ENCODE results near the gene NEU4.
"Not testable (repeated sequence)": the region's sequence is repeated elsewhere in the genome, so short reads cannot be mapped to it uniquely, and the experiment has no call there.

The NEU4 gene

DNA sequence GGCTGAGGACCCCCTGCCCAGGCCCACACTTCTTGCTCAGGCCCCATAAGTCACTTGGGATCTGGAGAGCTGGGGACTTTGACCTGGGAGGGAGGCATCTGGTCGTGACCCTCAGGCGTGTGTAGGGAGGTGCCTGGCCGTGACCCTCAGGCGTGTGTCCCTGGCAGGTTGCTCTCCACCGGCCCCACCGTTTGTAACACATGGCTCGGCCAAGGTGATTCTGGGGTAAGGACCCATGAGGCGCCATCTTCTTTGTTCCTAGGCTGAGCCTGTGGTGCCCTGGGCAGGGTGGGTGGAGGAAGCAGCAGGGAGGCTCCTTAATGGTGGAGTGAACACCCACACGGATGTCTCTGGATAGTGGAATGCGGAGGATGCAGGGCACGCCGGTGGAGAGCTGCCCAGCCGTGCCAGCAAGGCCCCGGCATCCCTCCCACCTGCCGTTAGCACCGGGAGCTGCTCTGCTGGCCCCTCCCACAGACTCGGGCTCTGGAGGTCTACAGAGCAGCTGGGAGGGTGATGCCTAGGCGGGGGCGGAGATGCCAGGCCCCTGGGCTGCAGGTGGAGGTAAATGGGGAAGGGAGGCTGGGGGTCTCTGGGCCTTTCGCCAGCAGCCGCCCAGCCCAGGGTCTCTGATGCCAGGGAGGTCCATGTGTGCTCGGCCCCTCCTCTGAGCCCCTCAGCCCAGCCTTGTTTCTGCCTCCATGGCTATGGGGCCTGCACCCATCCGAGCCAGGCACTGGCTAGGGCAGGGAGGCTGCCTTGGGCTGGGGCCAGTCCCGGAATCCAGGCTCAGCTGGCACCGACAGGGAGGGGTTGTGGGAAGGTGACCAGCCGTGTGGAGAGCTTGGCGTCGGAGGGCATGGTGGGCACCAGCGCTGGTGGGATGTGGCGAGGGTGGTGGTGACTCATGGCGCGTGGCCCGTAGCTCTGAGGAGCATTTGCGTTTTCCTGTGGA lies 33.5 kb upstream of the NEU4 start:
- DNase-seq = no peak

DNA sequence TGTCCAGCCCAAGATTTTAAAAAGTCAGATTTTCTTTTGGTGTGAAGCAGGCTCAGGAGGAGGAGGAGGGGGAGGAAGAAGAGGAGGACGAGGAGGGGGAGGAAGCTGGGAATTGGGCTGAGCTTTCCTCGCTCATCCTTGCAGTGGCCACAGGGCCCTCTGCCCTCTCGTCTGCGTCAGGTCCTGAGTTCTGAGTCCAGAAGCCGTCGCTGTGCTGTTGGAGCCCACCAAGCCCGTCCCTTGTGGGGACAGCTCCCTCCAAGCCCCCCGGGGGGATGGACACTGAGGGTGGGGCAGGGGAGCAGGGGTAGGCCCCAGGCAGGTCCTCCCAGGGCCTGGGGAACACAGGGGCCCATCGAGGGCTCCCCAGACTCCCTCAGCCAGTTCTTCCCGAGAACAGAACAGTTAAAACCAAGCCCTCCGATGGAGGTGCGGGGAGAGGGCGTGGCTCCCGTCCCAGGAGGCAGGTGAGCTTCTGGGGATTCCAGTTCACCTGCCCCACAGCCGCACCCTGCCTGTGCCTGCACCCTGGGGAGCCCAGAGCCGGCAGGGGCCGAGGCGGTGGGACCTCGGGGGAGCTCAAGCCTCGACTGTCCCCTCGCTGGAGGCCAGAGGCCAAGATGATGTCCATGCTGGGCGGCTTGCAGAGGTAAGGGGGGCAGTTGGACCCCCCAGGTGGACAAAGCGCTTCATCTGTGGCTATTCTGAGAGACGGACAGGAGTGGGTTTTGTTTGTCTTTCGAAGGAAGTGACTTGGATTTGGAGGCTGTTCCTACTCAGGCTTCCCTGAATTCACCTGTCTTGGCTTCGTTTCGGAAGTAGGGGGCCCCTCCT lies 32.4 kb upstream of the NEU4 start, which contains the start of gene GAL3ST2:
Gene GAL3ST2, plus strand, starts transcription at position 487 of the 834 bp plus-strand sequence. Its CDS starts 134 bp downstream, at position 621.
- DNase-seq = no peak

- no peak for DNase-seq
Observed at GRCh38 chr2:241777170-241777685, 31.8 kb upstream of the NEU4 start.

DNA sequence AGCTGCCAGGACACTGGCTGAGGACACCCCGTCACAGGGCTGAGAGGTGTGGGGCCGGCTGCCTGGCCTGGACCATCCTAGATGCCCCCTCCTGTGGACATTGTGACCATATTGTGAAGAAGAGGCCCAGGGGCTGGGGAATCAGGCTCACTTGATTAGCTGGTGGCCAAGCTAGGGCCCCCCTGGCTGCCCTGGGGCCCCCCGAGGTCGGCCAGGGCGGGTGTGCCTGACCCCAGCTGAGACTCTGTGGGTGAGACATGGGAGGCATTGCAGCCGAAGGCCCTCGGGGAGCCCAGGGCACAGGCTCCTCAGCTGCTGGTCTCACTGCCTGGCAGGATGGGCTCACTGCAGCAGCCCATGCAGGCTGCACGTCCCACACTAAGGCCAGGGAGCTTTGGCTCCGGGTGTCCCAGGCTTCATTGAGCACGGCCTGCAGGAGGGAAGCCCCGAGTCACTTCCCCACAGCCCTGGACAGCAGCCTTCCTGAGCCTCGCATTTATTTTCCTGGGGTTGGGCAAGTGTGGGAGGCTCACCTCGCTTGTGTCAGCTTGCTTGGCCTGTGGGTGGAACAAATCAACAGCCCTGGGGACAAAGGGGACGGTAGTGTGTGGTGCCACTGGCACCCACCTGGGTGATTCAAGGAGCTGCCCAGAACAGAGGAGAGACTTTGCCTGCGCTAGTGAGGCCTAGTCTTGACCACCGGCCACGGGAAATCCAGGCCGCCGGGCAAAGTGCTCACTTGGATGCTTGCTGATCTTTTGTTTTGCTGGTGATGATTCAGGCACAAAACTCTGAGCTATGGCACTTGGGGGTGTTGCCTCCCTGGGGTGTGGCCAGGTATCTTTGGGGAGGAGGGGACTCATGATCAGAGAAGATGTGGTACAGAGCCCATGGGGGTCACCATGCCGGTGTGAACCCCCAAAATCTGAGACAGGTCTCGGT lies 31.0 kb upstream of the NEU4 start:
- no peak for DNase-seq

GRCh38 chr2:241780939-241781569 lies 27.9 kb upstream of the NEU4 start:
- DNase-seq = no peak

- DNase-seq = not testable (repeated sequence)
Observed at GRCh38 chr2:241782053-241782452, 26.9 kb upstream of the NEU4 start.

DNA sequence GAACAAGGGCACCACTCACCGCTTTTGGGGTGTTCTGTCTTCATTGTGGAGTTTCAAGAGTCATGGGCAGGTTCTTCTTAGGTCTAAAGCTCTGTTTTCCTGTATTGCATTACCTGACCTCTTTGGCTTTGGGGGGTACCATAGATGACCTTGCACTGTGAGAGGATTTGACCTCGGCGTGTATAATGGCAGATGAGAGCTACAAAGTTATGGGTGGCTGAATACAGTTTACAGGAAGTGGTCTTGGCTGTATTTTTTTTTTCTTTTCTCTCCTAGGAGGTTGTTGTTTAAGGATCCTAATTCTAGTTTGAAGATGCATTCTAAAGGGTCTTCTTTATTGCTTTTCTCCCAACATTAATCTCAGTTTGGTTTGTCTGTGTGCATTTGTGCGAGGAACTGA lies 20.9 kb upstream of the NEU4 start:
- no peak for DNase-seq

- no peak for DNase-seq
Observed at GRCh38 chr2:241788572-241788971, 20.4 kb upstream of the NEU4 start.

- DNase-seq = not testable (repeated sequence)
Observed at GRCh38 chr2:241791385-241791784, 17.6 kb upstream of the NEU4 start.

DNA sequence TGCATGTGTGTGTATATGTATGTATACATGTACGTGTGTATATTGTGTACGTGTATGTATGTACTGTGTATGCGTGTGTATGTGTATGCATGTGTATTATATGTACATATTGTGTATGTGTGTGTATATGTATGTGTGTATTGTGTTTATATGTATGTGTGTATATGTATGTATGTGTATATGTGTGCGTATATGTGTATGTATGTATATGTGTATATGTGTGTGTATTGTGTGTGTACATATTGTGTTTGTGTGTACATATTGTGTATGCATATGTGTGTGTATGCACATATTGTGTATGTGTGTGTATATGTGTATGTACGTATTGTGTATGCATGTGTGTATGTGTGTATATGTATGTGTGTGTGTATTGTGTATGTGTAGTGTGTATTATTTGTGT lies 15.6 kb upstream of the NEU4 start:
- DNase-seq = no peak

DNA sequence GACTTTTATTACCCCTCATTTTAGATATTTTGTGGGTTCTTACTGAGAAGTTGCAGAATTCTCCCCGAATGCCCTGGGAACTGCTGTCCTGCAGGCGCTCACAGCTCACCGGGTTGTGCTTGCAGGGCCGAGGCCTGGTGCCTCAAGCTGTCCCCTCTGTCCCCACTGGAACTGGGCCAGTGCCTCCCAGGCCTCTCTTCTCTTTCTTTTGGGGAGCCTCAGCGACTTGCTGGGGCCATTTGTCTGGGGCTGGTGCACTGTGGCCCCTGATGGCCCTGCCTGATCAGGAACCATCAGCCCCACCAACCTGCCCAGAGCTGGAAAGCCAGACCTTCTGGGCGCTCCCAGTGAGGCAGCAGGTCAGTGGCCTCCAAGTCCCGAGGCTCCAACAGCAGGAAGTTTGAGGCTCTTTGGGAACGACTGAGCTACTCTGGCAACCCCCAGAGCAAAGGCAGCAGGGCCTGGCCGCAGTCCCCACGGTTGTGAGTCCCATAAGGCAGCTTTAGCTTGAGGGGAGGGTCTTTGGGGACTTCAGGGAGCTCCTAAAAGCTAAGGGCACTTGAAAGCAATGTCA lies 14.7 kb upstream of the NEU4 start:
- DNase-seq = no peak

GRCh38 chr2:241795021-241795999 lies 13.7 kb upstream of the NEU4 start:
- DNase-seq = no peak

GRCh38 chr2:241796209-241796608 lies 12.8 kb upstream of the NEU4 start:
- DNase-seq = no peak

DNA sequence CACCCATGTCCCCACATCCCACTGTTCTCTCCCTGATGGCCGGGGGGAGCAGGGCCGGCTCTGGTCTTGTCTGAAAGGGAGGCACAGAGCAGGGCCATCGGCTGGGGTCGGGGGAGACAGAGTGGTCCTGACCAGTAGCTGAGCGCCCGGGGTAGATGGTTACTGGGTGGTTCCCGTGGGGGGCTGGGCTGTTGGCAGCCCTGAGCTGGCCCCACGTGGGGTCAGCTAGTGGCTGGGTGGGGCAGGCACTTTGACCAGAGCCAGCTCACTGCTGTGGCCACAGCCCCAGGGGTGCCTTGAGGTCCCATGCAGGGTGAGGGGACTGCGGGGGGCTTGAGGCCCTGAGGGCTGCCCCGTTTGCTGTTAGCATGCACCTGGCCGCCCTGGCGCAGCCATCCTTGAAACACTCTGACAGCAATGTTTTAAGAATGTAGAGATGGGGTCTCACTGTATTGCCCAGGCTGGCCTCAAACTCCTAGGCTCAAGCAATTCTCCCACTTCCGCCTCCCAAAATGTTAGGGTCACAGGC lies 12.3 kb upstream of the NEU4 start:
- no peak for DNase-seq

DNA sequence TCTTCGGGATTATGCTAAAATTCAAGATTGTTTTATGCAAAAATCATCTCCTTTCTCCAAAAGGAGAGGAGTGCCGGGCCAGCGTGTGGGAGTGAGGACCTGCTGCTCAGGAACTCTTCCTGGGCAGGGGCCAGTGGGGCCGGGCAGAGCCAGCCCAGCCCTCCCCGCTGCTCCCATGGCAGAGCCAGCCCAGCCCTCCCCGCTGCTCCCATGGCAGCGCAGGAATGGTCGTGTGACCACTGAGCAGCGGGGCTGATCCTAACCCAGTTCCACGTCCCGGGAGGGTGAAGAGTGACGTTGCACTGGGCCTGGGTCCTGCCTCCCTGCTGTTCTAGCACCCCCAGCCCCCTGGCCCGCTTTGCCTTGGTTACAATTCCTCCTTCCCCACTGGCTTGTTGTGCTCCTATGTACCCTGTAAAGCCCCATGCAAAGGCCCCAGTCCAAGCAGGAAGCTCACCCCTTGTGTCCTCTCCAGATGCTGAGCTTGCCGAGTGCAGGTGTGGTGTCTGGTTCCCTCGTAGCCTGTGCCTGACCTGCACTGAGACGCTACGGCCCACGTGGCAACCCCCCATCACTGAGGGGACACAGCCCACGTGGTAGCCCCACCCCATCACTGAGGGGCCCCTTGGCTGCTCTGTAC lies 11.4 kb upstream of the NEU4 start:
- DNase-seq = no peak

DNA sequence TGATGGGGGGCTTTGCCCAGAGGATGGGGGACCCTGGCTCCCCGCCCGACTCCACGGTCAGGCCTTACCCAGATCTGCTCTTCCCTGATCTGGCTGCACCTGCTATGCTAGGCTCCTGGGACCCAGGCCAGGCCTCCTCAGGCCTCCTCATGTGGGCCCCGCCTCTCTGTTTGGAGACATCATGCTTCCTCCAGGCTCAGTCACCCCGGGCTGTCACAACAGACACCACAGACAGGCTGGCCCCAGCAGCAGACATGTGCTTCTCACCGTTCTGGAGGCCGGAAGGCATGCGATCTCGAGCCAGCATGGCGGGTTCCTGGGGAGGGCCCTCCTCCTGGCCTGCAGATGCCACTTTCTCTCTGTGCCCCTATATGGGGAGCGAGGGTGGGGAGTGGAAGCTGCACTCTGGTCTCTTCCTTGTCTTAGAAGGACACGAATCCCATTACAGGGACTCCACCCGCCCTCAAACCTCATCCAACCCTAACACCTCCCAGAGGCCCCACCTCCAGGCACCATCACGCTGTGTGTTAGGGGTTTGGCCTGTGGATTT lies 10.8 kb upstream of the NEU4 start:
- no peak for DNase-seq

- DNase-seq = no peak
Observed at GRCh38 chr2:241798631-241799521, 10.1 kb upstream of the NEU4 start.
